Stimulated activated CD8-positive, alpha-beta memory T cell treated with anti-CD3 and anti-CD28 coated beads, Interleukin-2, amount 100 ng/mL, for 48 hours (primary cell): ENCODE data around the gene STAT4.

Source experiments
- DNase-seq, 2 donors: peaks; one replicate each; pipeline ENCODE4 v3.0.0-alpha.2; 2020; ENCODE audit warnings: low read depth in 2 of 2

The STAT4 gene

GRCh38 chr2:191083540-191083939 lies 67.3 kb downstream of the STAT4 start:
- DNase-seq: no peak

- no peak for DNase-seq
Observed at GRCh38 chr2:191082321-191082720, 68.5 kb downstream of the STAT4 start.

- DNase-seq: no peak
Observed at GRCh38 chr2:191081411-191082155, 69.2 kb downstream of the STAT4 start.

GRCh38 chr2:191078165-191078867 lies 72.5 kb downstream of the STAT4 start:
- DNase-seq: no peak

- no peak for DNase-seq
Observed at GRCh38 chr2:191070276-191070675, 80.5 kb downstream of the STAT4 start.

- DNase-seq: no peak
Observed at GRCh38 chr2:191069606-191070005, 81.2 kb downstream of the STAT4 start.

- DNase-seq: no peak
Observed at GRCh38 chr2:191066919-191067233, 83.9 kb downstream of the STAT4 start.

- no peak for DNase-seq
Observed at GRCh38 chr2:191066197-191066918, 84.4 kb downstream of the STAT4 start.

- no peak for DNase-seq
Observed at GRCh38 chr2:191065785-191066184, 85.0 kb downstream of the STAT4 start.

- peak; percentile 15 to 24 for DNase-seq
Observed at GRCh38 chr2:191064590-191064989, 86.2 kb downstream of the STAT4 start.

GRCh38 chr2:191063584-191063983 lies 87.2 kb downstream of the STAT4 start:
- no peak for DNase-seq

- DNase-seq: no peak
Observed at GRCh38 chr2:191061381-191061980, 89.3 kb downstream of the STAT4 start.

- DNase-seq: no peak
Observed at GRCh38 chr2:191059308-191059707, 91.5 kb downstream of the STAT4 start.

GRCh38 chr2:191056228-191056627 lies 94.6 kb downstream of the STAT4 start:
- no peak for DNase-seq

- no peak for DNase-seq
Observed at GRCh38 chr2:191053256-191053655, 97.5 kb downstream of the STAT4 start.

GRCh38 chr2:191051825-191052778 lies 98.7 kb downstream of the STAT4 start:
- DNase-seq: no peak

GRCh38 chr2:191051177-191051576 lies 99.6 kb downstream of the STAT4 start:
- no peak for DNase-seq

- DNase-seq: no peak
Observed at GRCh38 chr2:191050640-191050987, 100.2 kb downstream of the STAT4 start.

- no peak for DNase-seq
Observed at GRCh38 chr2:191049728-191050639, 100.8 kb downstream of the STAT4 start.

- no peak for DNase-seq
Observed at GRCh38 chr2:191048073-191048472, 102.7 kb downstream of the STAT4 start.
